Activated effector memory CD4-positive, alpha-beta T cell treated with anti-CD3 and anti-CD28 coated beads, Interleukin-2, amount 50 U/mL, for 16 hours (primary cell): ENCODE results near the gene CDCA4.

Experiments used
- DNase-seq: peaks from one replicate; pipeline ENCODE4 v3.0.0-alpha.2; 2020

CDCA4 gene

GRCh38 chr14:104972301-104973134 lies 48.4 kb downstream of the CDCA4 start:
- no peak for DNase-seq

- DNase-seq: no peak
These were observed 49.2 kb downstream of the CDCA4 start for GRCh38 chr14:104971447-104972240.

- no peak for DNase-seq
These were observed 50.4 kb downstream of the CDCA4 start for GRCh38 chr14:104970231-104971068.

GRCh38 chr14:104969741-104970230 lies 51.1 kb downstream of the CDCA4 start:
- DNase-seq: no peak

GRCh38 chr14:104968541-104969401 lies 52.1 kb downstream of the CDCA4 start:
- DNase-seq: no peak

- no peak for DNase-seq
These were observed 52.7 kb downstream of the CDCA4 start for GRCh38 chr14:104968153-104968527.

- no peak for DNase-seq
These were observed 53.3 kb downstream of the CDCA4 start for GRCh38 chr14:104967386-104968152.

- DNase-seq: no peak
These were observed 53.9 kb downstream of the CDCA4 start for GRCh38 chr14:104966981-104967385.

- DNase-seq: no peak
These were observed 54.5 kb downstream of the CDCA4 start for GRCh38 chr14:104966261-104966865.

GRCh38 chr14:104965561-104966231 lies 55.2 kb downstream of the CDCA4 start:
- DNase-seq: no peak

GRCh38 chr14:104964546-104964945 lies 56.3 kb downstream of the CDCA4 start:
- no peak for DNase-seq
